OCI-LY7 (cell line): ENCODE measurements around the gene KCNIP1.

Experiments used
- CTCF ChIP-seq: fragments of 200-600 bp; sonication (generic); conservative IDR thresholded peaks from 2 replicates; pipeline ENCODE4 v1.5.1; 2014; ENCODE audit warnings: mild to moderate bottlenecking, antibody characterized with exemption, low read length, moderate library complexity, mixed read lengths
- EZH2phosphoT487 ChIP-seq: fragments of 200-600 bp; sonication (generic); IDR thresholded peaks from 2 replicates; pipeline ENCODE4 v1.6.1; 2018; ENCODE audit warnings: low read depth, borderline replicate concordance, mild to moderate bottlenecking, mixed run types, antibody characterized with exemption, low read length, moderate library complexity, mixed read lengths

DNA sequence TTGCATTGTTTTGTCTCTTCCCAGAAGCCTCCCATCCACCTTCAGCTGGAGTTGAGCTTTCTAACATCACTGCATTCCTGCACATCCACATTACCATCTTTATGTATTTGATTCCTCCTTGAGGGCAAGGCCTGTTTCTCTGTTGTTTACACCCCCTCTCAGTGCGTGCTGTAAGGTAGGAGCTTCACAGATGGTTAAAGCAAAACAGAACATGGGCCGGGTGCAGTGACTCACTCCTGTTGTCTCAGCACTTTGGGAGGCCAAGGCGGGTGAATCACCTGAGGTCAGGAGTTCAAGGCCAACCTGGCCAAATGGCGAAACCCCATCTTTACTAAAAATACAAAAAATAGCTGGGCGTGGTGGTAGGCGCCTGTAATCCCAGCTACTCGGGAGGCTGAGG is 110.9 kb downstream of the KCNIP1 start:
- TF ChIP-seq CTCF: no peak
- no peak for TF ChIP-seq EZH2phosphoT487
